Measurements from ENCODE around the gene PFDN1.

The PFDN1 gene

DNA sequence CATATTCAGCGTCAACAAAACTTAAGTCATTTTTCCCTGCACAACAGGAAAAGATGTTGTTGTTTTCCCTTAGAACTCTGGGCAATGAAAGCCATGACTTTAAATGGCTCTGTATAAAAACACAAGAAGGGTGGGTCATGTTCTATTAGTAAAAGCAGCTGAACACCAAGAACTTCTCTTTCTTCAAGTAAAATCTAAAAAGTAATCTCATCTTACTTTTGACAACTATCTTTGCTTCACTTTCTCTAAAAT, 9.1 kb downstream of the PFDN1 start:
- Histone ChIP-seq H3K27me3 (replicated peaks; ENCODE audit: control insufficient read depth, insufficient read depth, low read length) (no peaks in the 10 kb centered on the region), H3K4me3 (replicated peaks; ENCODE audit: low read depth, low read length) (no peak overlapping the region), H3K36me3 (ENCODE audit: control insufficient read depth, insufficient read depth, low read length) (peaks cover under 1% of the 10 kb centered on the region; the same call in 1 of the 2 replicates)
- no peak for DNase-seq (ENCODE audit: extremely low read depth, insufficient read length)
- TF ChIP-seq, protein P1, sequence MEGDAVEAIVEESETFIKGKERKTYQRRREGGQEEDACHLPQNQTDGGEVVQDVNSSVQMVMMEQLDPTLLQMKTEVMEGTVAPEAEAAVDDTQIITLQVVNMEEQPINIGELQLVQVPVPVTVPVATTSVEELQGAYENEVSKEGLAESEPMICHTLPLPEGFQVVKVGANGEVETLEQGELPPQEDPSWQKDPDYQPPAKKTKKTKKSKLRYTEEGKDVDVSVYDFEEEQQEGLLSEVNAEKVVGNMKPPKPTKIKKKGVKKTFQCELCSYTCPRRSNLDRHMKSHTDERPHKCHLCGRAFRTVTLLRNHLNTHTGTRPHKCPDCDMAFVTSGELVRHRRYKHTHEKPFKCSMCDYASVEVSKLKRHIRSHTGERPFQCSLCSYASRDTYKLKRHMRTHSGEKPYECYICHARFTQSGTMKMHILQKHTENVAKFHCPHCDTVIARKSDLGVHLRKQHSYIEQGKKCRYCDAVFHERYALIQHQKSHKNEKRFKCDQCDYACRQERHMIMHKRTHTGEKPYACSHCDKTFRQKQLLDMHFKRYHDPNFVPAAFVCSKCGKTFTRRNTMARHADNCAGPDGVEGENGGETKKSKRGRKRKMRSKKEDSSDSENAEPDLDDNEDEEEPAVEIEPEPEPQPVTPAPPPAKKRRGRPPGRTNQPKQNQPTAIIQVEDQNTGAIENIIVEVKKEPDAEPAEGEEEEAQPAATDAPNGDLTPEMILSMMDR (IDR thresholded peaks at IDR 0.05; ENCODE audit: insufficient read depth, low read length, poor library complexity, severe bottlenecking): no peak

DNA sequence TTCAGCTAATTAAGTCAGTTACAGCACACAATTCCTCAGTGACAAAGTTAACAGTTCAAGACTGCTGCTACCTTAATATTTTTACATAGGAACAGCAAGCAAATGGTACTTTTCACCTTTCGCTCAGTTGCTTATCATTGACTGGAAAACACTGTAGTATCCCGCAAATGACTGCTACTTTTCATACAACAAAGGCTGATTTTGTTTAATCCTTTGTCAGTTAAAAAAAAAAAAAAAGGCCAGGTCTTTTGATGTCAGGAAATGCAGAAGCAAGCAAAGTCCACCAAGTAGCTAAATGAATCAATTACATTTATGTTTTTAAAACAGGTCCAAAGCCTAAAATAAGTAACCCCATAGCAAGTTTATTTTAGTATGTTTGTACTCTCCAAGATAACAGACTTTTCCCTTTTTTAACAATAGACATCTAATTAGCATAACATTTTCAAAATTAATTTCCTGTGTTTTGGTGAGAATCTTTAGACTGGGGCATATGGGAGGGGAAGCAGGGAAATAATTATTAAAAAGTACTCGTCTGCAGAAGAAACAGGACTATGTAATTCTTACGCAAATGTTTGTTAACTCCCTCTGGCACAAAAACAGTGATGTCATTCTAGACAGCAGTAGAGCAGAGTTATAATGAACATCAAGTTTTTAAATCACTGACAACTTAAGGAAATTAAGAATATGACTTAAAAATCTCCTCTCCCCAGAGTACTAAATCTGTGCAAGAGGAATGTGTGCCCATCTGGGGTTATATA, 9.6 kb downstream of the PFDN1 start:
- Histone ChIP-seq H3K4me3 (replicated peaks; ENCODE audit: low read depth, low read length) (no peak overlapping the region), H3K36me3 (ENCODE audit: control insufficient read depth, insufficient read depth, low read length) (no peaks in the 10 kb centered on the region; the same call in 1 of the 2 replicates), H3K27me3 (replicated peaks; ENCODE audit: control insufficient read depth, insufficient read depth, low read length) (no peaks in the 10 kb centered on the region)
- TF ChIP-seq, protein P1 (IDR thresholded peaks at IDR 0.05; ENCODE audit: insufficient read depth, low read length, poor library complexity, severe bottlenecking): no peak
- no peak for DNase-seq (ENCODE audit: extremely low read depth, insufficient read length)

DNA sequence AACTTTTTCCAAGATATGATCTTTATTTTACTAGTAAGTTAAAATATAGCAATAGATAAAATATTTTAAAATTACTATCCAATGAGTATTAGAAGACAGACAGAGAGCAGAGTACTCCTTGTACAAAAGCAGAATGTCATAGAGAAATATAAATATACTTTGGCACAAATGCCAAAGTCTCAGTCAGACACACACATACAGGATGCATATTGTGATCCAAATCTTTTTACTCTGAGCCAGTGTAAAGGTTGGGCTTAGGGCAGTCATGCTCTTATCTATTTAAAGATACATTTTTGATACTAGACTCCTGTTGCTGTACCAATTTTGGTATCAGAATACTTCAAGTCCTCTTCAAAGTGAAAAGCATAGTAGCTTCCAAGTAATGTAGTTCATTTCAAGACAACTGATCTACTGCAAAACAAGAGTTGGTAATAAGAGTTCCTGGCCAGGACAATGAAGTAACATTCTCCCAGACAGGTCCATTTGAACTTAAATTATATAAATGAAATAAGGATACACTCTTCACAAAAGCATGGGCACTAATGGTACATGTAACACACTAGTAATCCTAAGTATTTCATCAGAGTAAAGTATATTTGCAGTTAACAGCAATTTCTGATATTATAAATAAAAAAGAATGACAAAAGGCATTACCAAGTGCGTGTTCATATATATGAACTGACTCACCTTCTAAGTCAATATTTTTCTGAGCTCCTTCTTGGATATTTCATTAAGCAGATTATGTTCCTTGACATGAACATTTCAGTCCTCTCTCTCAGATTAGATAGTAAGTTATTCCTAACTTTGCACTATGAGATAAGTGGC, 10.5 kb downstream of the PFDN1 start:
- Histone ChIP-seq H3K4me3 (replicated peaks; ENCODE audit: low read depth, low read length) (no peak overlapping the region), H3K36me3 (ENCODE audit: control insufficient read depth, insufficient read depth, low read length) (no peaks in the 10 kb centered on the region; the same call in 1 of the 2 replicates), H3K27me3 (replicated peaks; ENCODE audit: control insufficient read depth, insufficient read depth, low read length) (no peaks in the 10 kb centered on the region)
- TF ChIP-seq, protein P1 (IDR thresholded peaks at IDR 0.05; ENCODE audit: insufficient read depth, low read length, poor library complexity, severe bottlenecking): no peak
- DNase-seq (ENCODE audit: extremely low read depth, insufficient read length): no peak

DNA sequence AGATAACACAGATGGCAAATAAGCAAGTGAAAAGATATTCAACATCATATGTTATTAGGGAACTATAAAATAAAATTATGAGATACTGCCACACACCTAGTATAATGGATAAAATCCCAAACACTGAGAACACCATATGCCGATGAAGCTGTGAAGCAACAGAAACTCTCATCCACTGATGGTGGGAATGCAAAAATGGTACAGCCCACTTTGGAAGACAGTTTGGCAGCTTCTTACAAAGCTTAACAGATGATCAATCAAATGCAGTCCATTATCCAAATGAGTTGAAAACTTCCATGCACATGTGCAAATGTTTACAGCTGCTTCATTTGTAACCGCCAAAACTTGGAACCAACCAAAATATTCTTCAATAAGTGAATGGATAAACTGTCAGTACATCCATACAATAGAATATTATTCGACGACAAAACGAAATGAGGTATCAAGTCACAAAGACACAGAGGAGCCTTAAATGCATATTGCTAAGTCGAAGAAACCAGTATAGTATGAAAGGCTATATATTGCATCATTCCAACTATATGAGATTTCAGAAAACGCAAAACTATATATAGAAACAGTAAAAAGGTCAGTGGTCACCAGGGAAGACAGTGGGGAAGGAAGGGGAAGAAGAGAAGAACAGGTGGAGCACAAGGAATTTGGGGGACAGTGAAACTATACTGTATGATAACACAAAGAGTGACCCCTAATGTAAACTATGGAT, 14.9 kb downstream of the PFDN1 start:
- Histone ChIP-seq H3K27me3 (replicated peaks; ENCODE audit: control insufficient read depth, insufficient read depth, low read length) (no peaks in the 10 kb centered on the region), H3K4me3 (replicated peaks; ENCODE audit: low read depth, low read length) (no peak overlapping the region), H3K36me3 (ENCODE audit: control insufficient read depth, insufficient read depth, low read length) (no peaks in the 10 kb centered on the region; the same call in 1 of the 2 replicates)
- no peak for DNase-seq (ENCODE audit: extremely low read depth, insufficient read length)
- TF ChIP-seq, protein P1 (IDR thresholded peaks at IDR 0.05; ENCODE audit: insufficient read depth, low read length, poor library complexity, severe bottlenecking): no peak

DNA sequence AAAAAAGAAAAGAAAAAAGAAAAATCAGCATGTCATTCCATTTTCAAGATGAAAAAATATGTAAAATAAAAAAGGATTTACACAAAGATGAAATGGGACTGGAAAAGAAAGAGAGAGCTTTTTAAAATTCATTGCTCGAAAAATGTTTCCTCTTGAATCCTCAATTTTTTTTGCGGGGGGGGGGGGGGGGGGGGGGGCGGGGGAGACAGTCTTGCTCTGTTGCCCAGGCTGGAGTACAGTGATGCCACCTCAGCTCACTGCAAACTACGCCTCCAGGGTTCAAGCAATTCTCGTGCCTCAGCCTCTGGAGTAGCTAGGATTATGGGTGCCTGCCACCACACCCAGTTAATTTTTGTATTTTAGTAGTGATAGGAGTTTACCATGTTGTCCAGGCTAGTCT, 16.5 kb downstream of the PFDN1 start:
- H3K36me3 ChIP-seq (ENCODE audit: control insufficient read depth, insufficient read depth, low read length): no peaks in the 10 kb centered on the region
- no peak for DNase-seq (ENCODE audit: extremely low read depth, insufficient read length)
- TF ChIP-seq, protein P1 (IDR thresholded peaks at IDR 0.05; ENCODE audit: insufficient read depth, low read length, poor library complexity, severe bottlenecking): no peak
- no peaks in the 10 kb centered on the region for H3K27me3 ChIP-seq (replicated peaks; ENCODE audit: control insufficient read depth, insufficient read depth, low read length)
- no peak overlapping the region for H3K4me3 ChIP-seq (replicated peaks; ENCODE audit: low read depth, low read length)

All from GM06990 (cell line).